IPS-20b (cell line): ENCODE measurements around the gene KCNAB1.

ENCODE experiments used
- H3K27ac ChIP-seq: one replicate; pipeline ENCODE4 v1.5.1; 2013; ENCODE audit warnings: low read length
- H3K27me3 ChIP-seq: 2 replicates; pipeline ENCODE4 v1.6.1; 2013; ENCODE audit warnings: mild to moderate bottlenecking, low read length, inconsistent platforms; ENCODE audit not compliant: insufficient read depth
- H3K36me3 ChIP-seq: 2 replicates; pipeline ENCODE4 v1.6.1; 2013; ENCODE audit warnings: low read depth, mild to moderate bottlenecking, inconsistent platforms, low read length, moderate library complexity; ENCODE audit not compliant: insufficient read depth
- H3K4me1 ChIP-seq: 2 replicates; pipeline ENCODE4 v1.6.1; 2013; ENCODE audit warnings: mild to moderate bottlenecking, control low read depth, inconsistent platforms, low read length, moderate library complexity; ENCODE audit not compliant: insufficient read depth
- H3K4me3 ChIP-seq: 2 replicates; pipeline ENCODE4 v1.5.1; 2013; ENCODE audit warnings: mild to moderate bottlenecking, low read length, inconsistent platforms
- H3K9ac ChIP-seq: 2 replicates; pipeline ENCODE4 v1.6.1; 2013; ENCODE audit warnings: low read depth, mild to moderate bottlenecking, inconsistent platforms, low read length, moderate library complexity
- H3K9me3 ChIP-seq: 2 replicates; pipeline ENCODE4 v1.6.1; 2013; ENCODE audit warnings: mild to moderate bottlenecking, low read depth, low read length, inconsistent platforms; ENCODE audit not compliant: insufficient read depth

Gene KCNAB1

GRCh38 chr3:156459434-156459833, 339.1 kb downstream of the KCNAB1 start:
- no peaks in the 10 kb centered on the region for H3K9me3 ChIP-seq
- H3K27me3 ChIP-seq: no peaks in the 10 kb centered on the region
- H3K9ac ChIP-seq: no peak overlapping the region
- H3K4me3 ChIP-seq: no peak overlapping the region
- H3K36me3 ChIP-seq: no peaks in the 10 kb centered on the region
- peaks cover 26% of the 10 kb centered on the region for H3K4me1 ChIP-seq
- H3K27ac ChIP-seq: no peak overlapping the region

GRCh38 chr3:156460206-156460611, 339.8 kb downstream of the KCNAB1 start:
- Histone ChIP-seq H3K9ac (no peak overlapping the region), H3K9me3 (no peaks in the 10 kb centered on the region), H3K4me1 (peaks cover 27% of the 10 kb centered on the region), H3K4me3 (no peak overlapping the region), H3K27me3 (no peaks in the 10 kb centered on the region), H3K27ac (no peak overlapping the region), H3K36me3 (no peaks in the 10 kb centered on the region)

DNA sequence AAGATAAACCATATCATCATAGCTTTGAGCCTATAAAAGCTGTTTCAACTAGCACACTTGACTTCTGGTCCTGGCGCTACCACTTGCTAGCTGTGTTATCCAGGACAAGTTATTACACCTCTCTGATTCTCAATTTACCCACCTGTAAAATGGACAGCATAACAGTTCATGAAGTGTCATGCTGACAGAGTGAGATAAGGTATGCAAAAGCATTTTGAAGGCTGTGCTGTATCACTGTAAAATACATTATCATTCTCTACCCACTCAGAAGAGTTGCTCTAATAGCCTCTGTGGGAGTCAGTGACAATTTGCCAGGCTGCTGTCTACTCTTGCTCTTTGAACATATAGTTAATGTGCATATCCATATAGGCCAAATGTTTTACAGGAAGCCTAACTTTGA, 341.5 kb downstream of the KCNAB1 start:
- H3K36me3 ChIP-seq: no peaks in the 10 kb centered on the region
- H3K9ac ChIP-seq: no peak overlapping the region
- H3K27me3 ChIP-seq: no peaks in the 10 kb centered on the region
- no peak overlapping the region for H3K4me3 ChIP-seq
- peaks cover 28% of the 10 kb centered on the region for H3K4me1 ChIP-seq
- H3K27ac ChIP-seq: no peak overlapping the region
- no peaks in the 10 kb centered on the region for H3K9me3 ChIP-seq

DNA sequence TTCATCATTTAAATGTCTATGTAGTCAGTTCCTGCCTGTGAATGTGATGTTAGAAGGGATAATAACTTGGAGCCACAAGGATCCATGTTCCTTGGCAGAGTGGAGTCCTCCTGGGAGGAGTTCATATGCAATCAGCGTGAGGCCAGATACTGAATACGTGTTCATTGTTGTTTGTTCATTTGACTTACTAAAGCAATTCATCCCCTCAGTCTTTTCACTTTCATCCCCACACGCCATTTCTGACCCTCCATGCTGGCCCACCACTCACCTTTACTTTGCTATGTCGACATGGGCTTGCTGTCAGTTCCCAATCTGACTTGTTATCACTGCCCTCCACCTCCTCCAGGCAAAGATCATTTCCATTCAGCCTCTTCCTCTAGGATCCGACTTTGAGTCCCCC, 342.7 kb downstream of the KCNAB1 start:
- H3K36me3 ChIP-seq: no peaks in the 10 kb centered on the region
- peak overlapping the region; percentile 62; the same call in 1 of the 2 replicates for H3K9ac ChIP-seq
- peak overlapping the region; percentile 41; the same call in 1 of the 2 replicates for H3K4me3 ChIP-seq
- H3K27ac ChIP-seq: peak overlapping the region; percentile 46
- no peaks in the 10 kb centered on the region for H3K9me3 ChIP-seq
- H3K27me3 ChIP-seq: no peaks in the 10 kb centered on the region
- H3K4me1 ChIP-seq: peaks cover 21% of the 10 kb centered on the region

DNA sequence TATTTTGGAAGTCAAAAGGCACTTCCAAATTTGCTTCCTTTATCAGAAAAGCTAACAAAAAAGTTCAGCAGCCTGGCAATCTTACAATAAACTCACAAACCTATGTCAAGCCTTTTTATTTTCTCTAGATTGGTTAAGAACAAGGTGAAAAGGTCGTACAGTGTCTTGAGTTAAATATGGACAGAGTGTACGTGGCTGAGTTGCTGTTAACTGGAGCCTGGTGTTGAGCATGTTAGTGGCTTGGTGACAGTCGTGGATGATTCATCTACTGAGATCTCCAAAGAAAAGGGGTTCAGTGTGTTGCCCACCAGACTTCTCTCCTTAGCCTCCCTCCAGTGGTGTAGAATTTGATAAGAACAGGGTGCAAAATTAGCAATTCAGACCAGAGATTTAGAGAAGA, 344.8 kb downstream of the KCNAB1 start:
- Histone ChIP-seq H3K27me3 (no peaks in the 10 kb centered on the region), H3K27ac (no peak overlapping the region), H3K4me1 (peaks cover 21% of the 10 kb centered on the region), H3K9me3 (no peaks in the 10 kb centered on the region), H3K9ac (no peak overlapping the region), H3K36me3 (no peaks in the 10 kb centered on the region), H3K4me3 (no peak overlapping the region)

- Histone ChIP-seq H3K9ac (no peak overlapping the region), H3K36me3 (no peaks in the 10 kb centered on the region), H3K27me3 (no peaks in the 10 kb centered on the region), H3K4me3 (no peak overlapping the region), H3K27ac (no peak overlapping the region), H3K9me3 (no peaks in the 10 kb centered on the region), H3K4me1 (peaks cover 9% of the 10 kb centered on the region; the same call in 1 of the 2 replicates)
Measured at GRCh38 chr3:156469456-156469855, 349.1 kb downstream of the KCNAB1 start.

GRCh38 chr3:156471431-156471830, 351.1 kb downstream of the KCNAB1 start:
- Histone ChIP-seq H3K36me3 (no peaks in the 10 kb centered on the region), H3K27ac (no peak overlapping the region)

DNA sequence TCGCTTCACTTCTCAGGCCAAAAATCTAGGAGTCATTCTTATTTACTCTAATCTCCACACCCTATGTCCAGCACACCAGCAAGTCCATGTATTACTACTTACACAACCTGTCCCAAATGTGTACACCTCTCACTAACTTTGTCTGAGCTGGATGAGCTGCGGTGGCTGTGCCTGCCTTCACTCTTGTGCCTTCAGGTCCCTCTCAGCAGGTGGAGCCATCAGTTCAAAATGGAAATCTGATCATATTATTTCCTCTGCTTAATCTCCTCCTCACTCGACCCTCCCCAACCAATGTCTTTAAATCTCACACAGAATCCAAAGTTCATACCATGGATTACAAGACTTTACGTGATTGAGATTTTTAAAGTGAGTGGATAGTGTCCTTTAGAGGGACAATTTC, 351.8 kb downstream of the KCNAB1 start:
- no peaks in the 10 kb centered on the region for H3K9me3 ChIP-seq
- no peaks in the 10 kb centered on the region for H3K36me3 ChIP-seq
- H3K4me3 ChIP-seq: no peak overlapping the region
- no peak overlapping the region for H3K27ac ChIP-seq
- peaks cover 7% of the 10 kb centered on the region; the same call in 1 of the 2 replicates for H3K4me1 ChIP-seq
- H3K9ac ChIP-seq: no peak overlapping the region
- H3K27me3 ChIP-seq: no peaks in the 10 kb centered on the region

More at GRCh38 chr3:156471431-156471830, 351.1 kb downstream of the KCNAB1 start:
- no peak overlapping the region for H3K9ac ChIP-seq
- H3K27me3 ChIP-seq: no peaks in the 10 kb centered on the region
- H3K4me1 ChIP-seq: peaks cover 7% of the 10 kb centered on the region; the same call in 1 of the 2 replicates
- H3K4me3 ChIP-seq: no peak overlapping the region
- no peaks in the 10 kb centered on the region for H3K9me3 ChIP-seq

DNA sequence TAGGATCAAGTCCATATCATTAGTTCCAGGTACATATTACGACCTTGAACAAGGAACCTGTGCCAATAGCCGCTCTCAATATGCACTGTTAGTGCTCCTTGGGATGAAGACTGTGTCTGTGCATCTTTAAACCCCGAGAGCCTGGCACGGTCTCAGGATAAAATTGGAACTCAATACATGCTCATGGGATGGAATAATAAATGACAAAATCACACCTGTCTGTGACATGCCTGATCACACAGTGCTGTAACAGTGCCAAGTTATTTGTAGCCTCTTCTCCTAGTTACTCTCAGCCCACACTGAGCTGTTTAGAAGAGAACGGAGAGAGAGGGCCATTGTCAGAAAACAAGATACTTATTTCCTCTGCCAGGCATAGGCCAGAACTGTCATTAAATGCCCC, 352.3 kb downstream of the KCNAB1 start:
- no peaks in the 10 kb centered on the region for H3K9me3 ChIP-seq
- H3K4me3 ChIP-seq: no peak overlapping the region
- no peaks in the 10 kb centered on the region for H3K36me3 ChIP-seq
- no peak overlapping the region for H3K9ac ChIP-seq
- no peaks in the 10 kb centered on the region for H3K27me3 ChIP-seq
- no peak overlapping the region for H3K27ac ChIP-seq
- H3K4me1 ChIP-seq: peaks cover 13% of the 10 kb centered on the region; the same call in 1 of the 2 replicates

- H3K4me1 ChIP-seq: peaks cover 13% of the 10 kb centered on the region; the same call in 1 of the 2 replicates
- no peak overlapping the region for H3K9ac ChIP-seq
- H3K27ac ChIP-seq: no peak overlapping the region
- no peaks in the 10 kb centered on the region for H3K27me3 ChIP-seq
- H3K4me3 ChIP-seq: no peak overlapping the region
- no peaks in the 10 kb centered on the region for H3K9me3 ChIP-seq
- H3K36me3 ChIP-seq: no peaks in the 10 kb centered on the region
Measured at GRCh38 chr3:156473341-156473740, 353.0 kb downstream of the KCNAB1 start.

GRCh38 chr3:156474560-156475389, 354.4 kb downstream of the KCNAB1 start:
- no peaks in the 10 kb centered on the region for H3K27me3 ChIP-seq
- no peaks in the 10 kb centered on the region for H3K9me3 ChIP-seq
- H3K36me3 ChIP-seq: no peaks in the 10 kb centered on the region
- no peak overlapping the region for H3K27ac ChIP-seq
- peak overlapping the region; percentile 8; the same call in 1 of the 2 replicates for H3K9ac ChIP-seq
- peak overlapping the region; percentile 54 for H3K4me3 ChIP-seq
- peaks cover 13% of the 10 kb centered on the region; the same call in 1 of the 2 replicates for H3K4me1 ChIP-seq

DNA sequence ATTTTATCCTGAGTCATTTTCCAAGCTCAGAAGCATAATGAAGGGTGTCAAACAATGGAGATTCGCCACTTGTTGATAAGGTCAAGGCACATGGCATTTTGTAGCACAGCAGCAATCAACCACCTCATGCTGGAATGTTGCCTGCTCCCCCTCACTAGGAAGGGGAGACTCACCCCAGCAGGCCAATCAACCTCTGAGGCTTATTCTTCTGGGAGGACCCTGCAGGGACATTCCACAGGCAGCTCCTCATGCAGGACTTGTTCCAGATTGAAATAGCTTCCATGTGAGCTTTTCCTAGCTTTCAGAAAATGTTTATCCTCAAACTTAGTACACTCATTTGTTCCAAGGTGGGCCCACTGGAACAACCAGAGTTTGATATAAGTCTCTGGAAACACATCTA, 356.9 kb downstream of the KCNAB1 start:
- Histone ChIP-seq H3K9ac (no peak overlapping the region), H3K4me3 (no peak overlapping the region), H3K4me1 (peaks cover 13% of the 10 kb centered on the region; the same call in 1 of the 2 replicates), H3K27me3 (no peaks in the 10 kb centered on the region), H3K9me3 (no peaks in the 10 kb centered on the region), H3K27ac (no peak overlapping the region), H3K36me3 (no peaks in the 10 kb centered on the region)
